ENCODE data around the gene LCN12.

GRCh38 chr9:136960938-136961275, 8.8 kb downstream of the LCN12 start:
- TF ChIP-seq CTCF (IDR thresholded peaks at IDR 0.05) (no peak), POLR2A (IDR thresholded peaks at IDR 0.05) (no peak)

Data from Peyer's patch (tissue), 4 donors.